GDM1 (cell line): ENCODE data around the gene ATP6V0D1.
"Not testable (repeated sequence)": the region's sequence is repeated elsewhere in the genome, so short reads cannot be mapped to it uniquely, and the experiment has no call there.

Experiments used
- DNase-seq: peaks from one replicate; lab custom pipeline; 2025; lab: John Stamatoyannopoulos, UW

ATP6V0D1 gene

DNA sequence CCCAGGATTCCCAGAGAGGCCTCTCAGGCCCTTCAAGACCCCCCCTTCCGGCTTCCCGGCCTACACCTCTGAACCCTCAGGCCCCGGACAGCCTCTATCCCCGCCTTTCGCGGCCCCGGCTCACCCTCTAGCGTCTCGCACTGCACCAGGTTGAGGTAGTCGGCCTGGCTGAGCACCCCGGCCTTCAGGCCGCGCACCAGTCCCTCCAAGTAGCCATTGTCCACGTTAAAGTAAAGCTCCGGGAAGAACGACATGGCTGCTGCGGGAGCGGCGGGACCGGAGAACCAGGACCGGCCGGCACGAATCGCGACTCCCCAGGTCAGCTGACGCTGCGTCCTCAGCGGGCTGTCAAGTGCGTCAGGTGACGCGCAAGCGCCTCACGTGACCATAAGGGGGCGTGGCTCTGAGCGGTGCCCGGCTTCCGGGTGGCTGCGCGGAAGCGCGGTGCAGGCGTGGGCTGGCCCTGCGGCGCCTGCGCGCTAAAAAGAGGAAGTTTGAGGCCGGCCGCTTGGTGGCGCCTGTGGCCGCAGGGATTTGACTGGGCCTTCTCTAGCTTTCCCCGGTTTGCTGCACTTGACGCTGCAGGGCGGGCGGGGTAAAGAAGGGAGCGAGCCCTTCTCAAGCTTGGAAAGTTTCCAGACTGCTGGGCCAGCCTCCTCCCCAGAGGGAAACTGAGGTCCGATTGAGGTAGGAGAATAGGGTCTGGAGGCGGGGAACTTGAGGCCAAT is at the start of gene ATP6V0D1:
Gene ATP6V0D1, minus strand, starts transcription at position 325 of the 728 bp plus-strand sequence. Its CDS starts 71 bp downstream, at position 254.
- DNase-seq = peak; percentile 90

DNA sequence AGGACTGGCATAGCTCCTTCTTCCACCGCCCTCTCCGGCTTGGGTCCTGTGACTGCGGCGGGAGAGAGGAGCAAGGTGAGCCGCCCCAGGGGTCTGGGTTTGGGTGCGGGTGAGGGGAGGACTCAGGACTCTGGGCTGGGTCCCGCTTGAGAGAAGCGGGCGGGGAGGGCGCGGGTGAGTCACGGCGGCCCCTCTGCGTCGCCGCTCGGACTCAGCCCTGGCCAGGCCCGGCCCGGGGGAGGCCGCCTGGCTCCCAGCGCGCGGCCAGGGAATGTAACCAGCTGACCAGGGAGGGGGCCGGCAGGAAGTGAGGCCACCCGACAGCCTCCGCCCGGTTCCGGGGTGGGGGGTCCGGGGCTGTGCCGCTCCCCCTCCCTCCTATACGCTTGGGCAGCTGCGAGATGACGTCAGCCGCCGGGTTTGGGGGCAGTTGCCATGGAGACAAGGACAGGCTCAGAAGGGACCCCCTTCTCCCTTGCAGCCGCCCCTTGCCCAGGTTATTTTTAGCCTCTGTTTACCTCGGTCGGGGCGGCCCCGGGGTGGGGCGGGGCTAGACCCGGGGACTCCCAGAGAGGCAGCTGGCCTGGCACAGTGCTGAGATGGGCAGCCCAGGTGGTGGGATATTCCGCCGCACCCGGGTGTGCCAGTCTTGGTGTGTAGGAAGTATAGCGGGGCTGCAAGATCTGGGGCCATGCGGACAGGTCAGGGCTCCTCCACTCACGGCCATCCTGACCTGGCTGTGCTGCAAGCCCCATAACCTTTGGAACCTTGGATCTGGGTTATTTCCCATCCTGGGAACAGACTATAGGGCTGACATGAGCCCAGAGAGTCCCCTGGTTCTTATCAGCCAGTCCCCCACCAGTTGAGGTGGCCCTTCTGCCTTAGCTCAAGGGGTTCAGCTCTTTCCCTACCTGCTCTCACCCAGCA is 49.3 kb upstream of the ATP6V0D1 start:
- no peak for DNase-seq

DNA sequence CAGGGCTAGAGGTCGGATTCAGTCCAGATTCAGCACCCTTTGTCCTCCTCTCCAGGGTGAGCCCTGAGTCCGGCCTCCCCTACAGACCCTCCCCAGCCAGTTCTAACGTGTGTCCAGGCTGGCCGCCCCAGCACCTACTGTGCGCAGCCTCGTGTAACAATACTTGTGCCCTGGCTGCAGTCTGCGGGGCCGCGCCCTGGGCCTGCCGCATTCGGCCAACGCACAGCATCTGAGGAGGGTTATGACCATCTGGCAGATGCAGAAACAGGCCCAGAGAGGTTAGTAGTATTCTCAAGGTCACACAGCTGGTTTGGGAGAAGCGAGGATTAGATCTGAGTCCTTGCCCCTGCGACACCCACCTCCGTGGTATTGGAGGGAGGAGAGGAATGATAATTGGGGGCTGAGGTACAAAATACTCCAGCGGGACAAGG is 48.6 kb upstream of the ATP6V0D1 start:
- DNase-seq = no peak

DNA sequence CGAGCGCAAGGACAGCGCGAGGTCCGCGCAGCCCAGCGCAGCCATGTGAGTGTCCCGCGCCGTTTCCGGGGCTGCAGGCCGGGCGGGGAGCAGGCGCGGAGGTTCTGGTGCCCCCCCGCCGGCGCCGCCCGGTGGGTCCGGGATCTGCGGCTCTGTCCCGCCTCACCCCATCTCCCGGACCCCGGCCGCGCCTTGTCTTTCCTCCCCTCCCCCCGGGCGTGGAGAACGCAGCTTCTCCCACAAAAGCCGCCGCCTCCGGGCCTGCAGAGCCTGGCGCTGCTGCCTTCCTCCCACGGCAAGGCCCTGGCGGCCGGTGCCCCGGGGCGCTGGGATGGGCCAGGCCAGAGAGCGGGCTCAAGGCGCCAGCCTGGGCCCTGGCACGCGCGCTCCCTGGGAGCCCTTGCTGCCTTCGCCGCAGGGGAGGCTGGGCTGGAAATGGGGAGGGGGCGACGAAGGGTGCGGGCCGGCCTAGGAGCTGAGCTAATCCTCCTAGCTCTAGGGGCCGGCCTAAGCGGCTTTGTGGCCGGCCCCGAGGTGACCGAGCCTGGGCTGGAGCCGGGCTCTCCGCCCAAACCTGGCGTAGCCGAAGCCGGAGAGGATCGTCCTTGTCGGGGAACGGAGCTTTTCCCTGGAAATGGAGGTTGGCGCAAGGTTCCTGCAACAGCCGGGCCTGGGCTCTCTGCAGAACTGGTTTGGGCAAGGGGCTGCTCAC is 48.1 kb upstream of the ATP6V0D1 start:
- DNase-seq = no peak

DNA sequence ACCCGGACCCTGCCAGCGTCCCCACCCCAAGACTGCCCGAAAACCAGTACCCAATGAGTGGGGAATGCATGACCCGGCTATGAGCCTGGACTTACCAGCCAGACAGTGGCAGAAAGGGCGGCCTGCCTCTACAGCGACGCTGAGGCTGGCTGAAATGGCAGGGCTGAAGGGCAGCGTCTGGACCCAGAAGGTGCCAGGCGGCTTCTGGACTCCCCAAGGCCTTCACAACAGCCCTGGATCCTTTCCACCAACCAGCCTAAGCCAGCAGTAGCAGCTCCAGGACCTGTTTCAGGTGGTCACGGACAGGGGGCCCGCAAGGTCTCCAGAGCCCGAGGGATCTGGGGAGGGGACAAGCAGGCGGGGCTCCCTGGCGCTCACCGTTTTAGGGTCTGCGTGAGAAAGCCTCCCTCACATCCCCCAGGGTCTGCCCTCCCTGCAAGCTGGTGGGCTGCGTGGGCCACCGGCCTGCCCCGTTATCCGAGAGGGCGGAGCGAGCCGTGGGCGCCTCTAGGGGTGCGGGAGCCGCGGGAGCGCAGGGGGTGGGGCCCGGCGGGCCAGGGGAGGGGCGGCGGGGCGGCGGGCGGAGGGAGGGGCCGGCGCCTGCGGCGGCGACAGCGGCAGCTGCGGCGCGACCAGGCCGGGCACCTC is 47.4 kb upstream of the ATP6V0D1 start, which contains the start of gene RIPOR1:
Gene RIPOR1, plus strand, starts transcription at position 608 of the 648 bp plus-strand sequence. CDS start 9,618 bp downstream, outside the sequence.
- no peak for DNase-seq

DNA sequence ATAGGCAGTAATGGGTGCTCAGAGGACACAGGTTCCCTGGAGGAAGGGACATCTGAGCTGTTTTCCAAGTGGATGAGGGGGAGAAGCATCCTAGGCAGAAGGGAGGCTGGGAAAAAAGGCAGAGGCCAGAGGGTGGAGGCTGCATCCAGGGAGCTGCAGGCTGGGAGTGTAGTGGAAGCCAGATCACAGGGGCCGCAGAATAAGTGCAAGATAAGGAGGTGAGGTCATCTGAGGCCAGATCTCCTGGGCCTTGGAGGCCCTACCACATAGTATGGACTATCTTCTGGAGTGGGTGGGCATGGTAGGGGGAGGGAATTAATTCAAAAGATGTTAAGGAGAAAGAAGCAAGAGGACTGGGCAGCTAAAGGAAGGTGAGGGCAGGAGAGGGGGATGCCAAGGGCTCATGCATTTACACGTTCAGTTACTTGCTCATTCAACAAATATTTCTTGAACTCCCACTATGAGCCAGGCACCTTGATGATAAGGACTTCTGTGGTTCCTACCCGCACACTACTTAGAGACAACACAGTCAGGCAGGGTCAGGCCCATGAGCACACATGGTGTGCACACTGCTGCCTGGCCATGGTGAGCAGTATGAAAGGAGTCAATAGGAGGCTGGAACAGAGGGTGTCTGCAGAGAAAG is 45.3 kb upstream of the ATP6V0D1 start:
- DNase-seq = no peak

DNA sequence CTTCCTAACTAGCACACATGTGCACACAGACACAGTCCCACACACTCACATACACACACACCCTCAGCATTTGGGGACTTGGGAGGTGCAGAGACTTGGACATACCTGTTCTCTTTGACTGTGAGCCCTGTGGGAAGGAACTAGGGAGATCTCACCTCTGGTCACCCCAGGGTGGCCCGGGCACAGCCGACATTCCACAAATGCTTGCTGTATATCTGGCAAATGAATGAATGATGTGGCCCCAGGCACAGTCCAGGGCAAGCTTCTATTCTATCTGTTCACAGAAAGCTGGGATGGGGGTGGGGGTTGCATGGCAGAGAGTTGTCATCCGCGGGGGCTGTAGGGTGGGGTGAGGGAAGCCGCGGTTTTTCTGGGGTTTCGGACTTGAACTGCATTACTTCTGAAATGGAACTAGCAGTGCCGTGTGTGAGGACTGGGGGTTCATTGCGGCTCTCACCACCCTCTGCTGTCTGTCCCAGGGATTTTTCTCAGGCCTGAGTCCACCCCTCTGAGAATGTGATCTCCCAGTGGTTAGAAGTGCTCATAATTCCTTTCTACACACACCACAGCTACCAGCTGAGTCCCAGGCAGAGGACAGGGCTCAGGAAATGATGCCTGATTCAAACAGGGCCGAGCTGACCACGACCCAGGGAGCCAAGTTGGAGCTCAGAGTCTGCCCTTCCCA is 44.4 kb upstream of the ATP6V0D1 start:
- no peak for DNase-seq

DNA sequence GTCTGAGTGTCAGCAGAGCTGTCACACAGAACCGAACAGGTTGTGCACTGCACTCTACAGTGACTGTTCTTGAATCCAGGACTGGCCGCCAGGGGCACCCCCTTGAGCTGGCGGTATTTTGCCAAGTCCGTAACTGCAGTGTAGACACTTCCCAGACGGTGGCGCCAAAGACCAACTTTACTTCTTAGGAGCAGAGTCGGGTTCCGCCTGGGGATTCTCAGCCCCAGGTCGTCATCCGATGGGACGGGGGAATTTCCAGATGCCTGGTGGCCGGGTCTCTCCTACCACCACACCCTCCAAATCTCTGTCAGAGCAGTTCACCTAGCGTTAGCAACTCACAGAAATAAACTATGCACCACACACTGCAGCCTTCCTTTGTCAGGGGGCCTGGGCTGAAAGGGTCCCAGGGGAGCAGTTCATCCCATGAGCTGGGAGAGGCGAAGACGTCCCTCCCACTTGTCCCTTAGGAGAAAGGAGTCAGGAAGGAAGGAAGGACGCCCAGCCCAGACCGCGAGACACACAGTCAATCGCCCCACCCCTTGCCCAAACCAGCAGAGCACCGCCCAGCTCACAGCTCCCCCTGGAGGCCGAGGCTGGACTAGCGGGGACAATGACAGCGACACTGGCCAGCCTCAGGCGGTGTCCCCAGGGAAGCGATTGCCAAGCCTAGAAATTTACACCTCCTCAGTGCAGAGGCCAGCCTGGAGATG is 40.3 kb upstream of the ATP6V0D1 start:
- peak; percentile 79 for DNase-seq

DNA sequence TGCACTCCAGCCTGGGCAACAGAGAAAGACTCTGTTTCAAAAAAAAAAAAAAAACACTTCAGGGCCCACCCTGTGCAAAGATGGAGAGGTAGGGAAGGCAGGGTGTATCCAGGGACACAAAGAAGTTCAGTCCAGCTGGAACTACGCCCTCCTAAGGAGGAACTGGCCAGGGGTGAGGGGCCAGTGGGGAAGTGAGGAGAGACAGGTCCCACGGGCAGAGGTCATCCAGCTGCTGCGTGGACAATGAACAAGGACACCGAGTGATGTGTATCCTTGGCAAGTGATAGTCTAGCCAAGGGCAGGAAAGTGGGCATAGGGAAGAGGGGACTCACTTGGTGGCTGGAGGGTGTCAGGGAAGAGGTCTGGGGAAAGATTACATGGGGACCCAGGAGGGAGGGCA is 38.3 kb upstream of the ATP6V0D1 start:
- DNase-seq = no peak

DNA sequence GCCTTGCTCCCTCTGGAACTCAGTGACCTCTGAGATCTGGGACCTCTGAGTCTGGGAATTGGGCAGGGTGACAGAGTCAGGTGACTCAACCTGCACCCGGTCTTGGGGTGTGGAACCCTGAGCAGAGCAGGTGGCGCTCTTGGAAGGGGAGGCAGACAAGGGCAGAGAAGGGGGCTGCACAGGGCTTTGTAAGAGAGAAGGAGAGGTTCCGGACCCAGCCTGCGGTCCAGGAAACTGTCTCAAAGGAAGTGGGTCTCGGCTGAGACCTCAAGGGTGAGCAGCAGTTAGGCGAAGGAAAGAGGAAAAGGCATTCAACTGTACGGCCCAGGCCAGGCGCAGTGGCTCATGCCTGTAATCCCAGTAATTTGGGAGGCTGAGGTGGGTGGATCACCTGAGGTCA is 37.7 kb upstream of the ATP6V0D1 start:
- DNase-seq = peak; percentile 28

DNA sequence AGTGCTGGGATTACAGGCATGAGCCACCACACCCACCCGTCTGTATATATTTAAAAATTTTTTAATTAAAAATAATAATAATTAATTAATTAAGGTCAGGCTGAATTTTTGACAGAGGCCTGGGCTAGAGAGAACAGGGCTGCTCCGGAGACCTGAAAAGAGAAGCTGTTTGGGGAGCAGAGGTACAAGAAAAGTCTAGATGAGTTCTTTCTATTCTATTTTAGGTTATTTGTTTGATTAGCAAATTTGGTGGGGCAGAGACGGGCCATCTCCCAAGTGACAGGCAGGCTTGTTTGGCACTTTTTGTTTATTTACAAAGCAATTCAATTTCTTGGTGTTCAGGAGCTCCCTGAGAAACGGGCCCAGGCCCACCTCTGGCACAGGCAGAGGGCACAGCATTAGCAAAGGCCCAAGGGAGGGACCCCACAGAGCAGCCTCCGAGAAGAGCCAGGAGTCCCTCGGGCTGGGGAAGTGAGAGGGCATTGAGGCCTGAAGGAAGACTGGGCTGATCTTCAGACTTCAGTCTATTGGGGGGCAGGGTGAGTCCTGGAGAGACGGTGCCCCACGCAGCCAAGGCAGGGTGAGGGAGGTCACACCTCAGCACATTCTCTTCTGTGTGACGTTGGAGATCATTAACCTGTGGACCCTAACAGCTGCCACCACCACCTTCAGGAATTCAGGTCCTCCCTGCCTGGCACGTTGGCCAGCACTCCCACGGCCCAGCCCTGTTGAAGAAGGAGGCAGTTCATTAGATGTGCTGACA is 36.9 kb upstream of the ATP6V0D1 start:
- no peak for DNase-seq

DNA sequence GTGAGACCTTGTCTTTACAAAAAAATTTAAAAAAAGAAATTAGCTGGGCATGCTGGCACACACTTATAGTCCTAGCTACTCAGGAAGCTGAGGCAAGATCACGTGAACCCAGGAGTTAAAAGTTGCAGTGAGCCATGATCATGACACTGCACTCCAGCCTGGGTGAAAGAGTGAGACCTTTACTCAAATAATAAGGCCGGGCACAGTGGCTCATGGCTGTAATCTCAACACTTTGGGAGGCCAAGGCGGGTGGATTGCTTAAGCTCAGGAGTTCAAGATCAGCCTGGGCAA is 36.1 kb upstream of the ATP6V0D1 start:
- no peak for DNase-seq

DNA sequence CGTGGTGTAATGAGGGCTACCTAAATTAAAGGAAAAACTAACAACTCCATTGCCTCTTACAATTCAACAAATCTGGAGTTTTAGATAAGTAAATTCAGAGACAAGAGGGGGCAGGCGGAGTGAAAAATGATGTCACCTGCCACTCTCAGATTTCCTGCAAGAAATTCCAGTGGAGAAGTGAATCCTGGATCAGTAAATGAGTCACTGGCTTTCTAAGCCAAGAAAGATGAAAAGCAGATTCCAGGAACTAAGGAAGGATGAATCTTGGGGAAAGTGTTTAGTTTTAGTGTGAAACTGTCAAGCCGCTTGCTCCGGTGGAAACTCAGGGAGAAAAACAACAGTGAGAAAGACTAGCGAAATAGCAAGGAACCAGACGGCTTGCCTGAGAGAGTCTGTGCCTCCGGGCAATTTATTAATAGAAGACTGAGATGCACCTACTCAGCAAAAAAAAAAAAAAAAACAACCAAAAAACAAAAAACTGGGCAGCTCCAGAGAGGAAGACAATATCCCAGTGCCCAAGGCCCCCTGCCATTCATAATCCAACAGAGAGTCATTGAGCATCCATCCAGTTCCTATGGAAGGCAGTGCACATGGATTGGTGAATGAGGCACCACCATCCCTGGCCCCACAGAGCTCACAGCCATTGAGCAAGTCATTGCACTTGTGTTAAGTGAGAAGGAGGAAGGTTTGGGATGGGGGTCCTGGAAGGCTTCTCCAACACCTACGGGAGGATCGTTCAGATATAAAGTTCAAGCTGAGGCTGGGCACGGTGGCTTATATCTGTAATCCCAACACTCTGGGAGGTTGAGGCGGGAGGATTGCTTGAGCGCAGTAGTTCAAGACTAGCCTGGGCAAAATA is 35.6 kb upstream of the ATP6V0D1 start:
- DNase-seq = no peak

DNA sequence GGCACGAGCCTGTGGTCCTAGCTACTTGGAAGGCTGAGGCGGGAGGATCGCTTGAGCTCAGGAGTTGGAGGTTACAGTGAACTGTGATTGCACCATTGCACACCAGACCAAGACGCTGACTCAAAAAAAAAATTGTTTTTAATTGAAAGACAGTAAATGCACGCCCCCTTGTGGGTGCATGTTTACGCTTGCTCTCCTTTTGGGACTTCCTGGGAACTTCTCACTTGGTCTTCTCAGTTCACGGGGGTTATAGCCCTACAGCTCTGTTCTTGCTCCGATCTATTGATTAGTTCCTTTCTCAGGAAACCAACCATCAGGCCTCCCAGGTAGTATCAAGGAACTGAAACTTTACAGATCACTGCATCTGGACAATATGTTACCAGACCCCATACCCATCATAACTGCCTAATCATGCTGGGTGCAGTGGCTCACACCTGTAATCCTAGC is 33.4 kb upstream of the ATP6V0D1 start:
- peak; percentile 42 for DNase-seq

DNA sequence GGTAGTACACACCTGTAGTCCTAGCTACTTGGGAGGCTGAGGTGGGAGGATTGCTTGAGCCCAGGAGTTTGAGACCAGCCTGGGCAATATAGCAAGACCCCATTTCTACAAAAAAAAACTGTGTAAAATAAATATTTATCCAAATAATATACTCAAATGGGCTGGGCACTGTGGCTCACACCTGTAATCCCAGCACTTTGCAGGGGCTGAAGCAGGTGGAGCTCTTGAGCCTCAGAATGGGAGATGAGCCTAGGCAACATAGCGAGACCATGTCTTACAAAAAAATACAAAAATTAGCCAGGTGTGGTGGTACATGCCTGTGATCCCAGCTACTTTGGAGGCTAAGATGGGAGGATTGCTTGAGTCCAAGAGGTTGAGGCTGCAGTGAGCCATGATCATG is 32.9 kb upstream of the ATP6V0D1 start:
- not testable (repeated sequence) for DNase-seq

DNA sequence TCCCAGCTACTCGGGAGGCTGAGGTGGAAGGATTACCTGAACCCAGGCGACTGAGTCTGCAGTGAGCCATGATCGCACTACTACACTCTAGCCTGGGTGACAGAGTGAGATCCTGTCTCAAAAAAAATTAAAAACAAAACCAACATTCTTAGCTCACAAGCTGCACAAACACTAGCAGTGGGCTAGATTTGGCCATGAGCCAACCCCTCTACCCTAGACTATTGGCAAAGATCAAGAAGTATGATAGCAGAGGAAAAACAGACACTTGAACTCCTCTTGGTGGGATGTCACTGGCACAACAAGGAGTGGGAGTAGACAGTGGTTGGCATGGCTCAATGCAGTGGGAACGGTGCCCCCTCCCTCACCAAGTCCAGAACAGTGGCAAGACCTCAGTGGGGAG is 28.1 kb upstream of the ATP6V0D1 start:
- no peak for DNase-seq

DNA sequence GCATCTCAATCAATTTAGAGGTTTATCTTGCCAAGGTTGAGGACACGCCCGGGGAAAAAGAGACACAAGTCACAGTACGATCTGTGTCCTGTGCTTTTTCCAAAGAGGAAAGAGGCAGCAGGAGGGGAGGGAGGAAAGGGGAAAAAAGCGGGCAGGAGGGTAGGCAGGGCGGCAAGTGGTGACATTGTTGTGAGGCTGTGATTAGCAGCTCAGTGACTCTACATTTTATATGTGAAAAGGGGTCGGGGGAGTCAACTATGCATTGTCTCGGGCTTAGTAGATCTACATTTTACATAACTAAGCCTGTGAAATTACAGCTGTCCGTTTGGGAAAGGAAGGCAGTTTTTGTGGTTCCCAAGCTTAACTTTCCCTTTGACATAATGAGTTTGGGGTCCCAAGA is 25.5 kb upstream of the ATP6V0D1 start:
- no peak for DNase-seq
